Hindlimb muscle (tissue), 1 donor: ENCODE results near the gene IQCK. TPM values are rescaled to one million over a fixed set of nuclear protein-coding genes. Genes with fewer than 3 reads are reported as not detected.
"Not testable (repeated sequence)": the region's sequence is repeated elsewhere in the genome, so short reads cannot be mapped to it uniquely, and the experiment has no call there.

Experiments
- DNase-seq: peaks from one replicate; pipeline ENCODE4 v3.0.0-alpha.2; 2013
- polyA plus RNA-seq: library from polyadenylated mRNA; unstranded; fragments of 120-200 nt; gene quantifications from one replicate; pipeline ENCODE4 v1.2.1, GENCODE V29; 2013; ENCODE audit not compliant: insufficient read length

The IQCK gene
- polyA plus RNA-seq, 1 donor: 14.2 TPM

DNA sequence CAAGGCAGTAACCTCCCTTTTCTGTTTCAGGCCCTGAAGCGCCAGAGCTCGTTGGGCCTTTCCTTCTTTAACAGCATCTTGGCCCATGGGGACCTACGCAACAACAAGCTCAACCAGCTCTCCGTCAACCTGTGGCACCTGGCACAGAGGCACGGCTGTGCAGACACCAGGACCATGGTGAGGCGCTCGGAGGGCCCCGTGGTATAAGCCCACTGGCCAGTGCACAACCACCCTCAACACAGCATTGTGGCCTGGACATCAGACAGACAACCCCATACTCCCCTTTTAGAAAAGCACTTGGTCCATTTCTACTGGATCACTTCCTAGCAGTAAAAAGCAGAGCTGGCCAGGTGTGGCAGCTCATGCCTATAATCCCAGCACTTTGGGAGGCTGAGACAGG lies 18.6 kb upstream of the IQCK start:
- no peak for DNase-seq

DNA sequence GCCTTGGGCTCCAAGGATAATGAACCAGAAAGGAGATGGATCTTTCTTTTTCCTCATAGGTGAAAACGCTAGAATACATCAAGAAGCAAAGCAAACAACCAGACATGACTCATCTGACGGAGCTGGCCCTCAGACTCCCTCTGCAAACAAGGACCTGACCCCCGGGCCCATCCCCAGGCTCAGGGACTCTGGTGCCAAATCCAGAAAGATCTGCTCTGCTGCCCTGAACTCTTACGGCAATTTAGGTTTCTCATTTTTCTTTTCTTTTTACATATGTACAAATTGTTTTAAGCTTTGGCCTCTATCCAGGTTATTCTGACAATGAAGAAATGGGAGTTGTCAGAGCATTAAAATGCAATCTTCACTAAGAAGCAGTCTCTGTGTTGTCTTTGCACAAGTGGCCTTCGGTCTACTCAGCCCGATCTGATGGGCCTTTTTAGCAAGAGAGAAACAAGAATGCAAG lies 17.7 kb upstream of the IQCK start:
- no peak for DNase-seq

DNA sequence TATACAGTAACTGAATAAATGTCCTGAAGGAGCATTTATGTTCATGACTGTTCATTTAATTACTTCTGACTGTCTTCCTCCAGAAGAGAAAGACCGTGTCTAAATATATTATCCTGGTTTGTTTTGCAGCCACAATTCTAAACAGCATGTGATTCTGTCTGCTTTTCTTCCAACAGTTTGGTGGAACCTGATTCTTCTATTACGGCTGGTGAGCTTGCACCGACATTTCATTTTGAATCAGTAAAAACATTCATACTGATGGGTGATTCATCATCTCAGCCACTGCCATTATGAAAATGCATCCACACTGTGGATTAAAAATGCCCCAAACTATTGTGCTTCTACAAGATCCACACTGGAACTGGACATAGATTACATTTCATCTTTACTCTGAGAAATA lies 17.0 kb upstream of the IQCK start:
- no peak for DNase-seq

DNA sequence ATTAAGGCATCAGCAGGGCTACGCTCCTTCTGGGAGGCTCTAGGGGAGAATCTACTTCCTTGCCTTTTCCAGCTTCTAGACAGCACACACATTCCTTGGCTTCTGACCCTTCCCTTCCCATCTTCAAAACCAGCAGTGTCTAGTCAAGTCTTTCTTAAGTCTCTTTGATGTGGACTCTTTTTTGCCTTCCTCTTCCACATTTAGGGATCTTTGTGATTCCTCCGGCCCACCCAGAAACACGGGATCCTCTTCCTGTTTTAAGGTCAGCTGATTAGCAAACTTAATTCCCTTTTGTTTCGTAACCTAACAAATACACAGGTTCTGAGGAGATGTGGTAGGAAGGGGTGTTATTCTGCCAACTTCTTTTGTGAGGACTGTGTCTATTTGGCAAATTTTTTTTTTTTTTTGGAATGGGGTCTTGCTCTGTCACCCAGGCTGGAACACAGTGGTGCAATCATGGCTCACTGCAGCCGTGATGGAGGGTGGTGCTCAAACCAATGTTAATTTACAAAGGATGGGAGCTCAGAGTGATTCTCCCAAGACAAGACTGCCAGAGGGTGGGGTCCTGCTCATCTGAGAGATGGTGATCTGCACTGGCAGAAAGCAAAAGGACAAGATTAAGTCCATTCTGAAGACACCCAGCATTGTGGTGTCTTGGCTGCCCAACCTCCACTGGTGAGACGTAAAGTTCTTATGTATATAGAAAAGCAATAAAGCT lies 14.7 kb upstream of the IQCK start:
- no peak for DNase-seq

DNA sequence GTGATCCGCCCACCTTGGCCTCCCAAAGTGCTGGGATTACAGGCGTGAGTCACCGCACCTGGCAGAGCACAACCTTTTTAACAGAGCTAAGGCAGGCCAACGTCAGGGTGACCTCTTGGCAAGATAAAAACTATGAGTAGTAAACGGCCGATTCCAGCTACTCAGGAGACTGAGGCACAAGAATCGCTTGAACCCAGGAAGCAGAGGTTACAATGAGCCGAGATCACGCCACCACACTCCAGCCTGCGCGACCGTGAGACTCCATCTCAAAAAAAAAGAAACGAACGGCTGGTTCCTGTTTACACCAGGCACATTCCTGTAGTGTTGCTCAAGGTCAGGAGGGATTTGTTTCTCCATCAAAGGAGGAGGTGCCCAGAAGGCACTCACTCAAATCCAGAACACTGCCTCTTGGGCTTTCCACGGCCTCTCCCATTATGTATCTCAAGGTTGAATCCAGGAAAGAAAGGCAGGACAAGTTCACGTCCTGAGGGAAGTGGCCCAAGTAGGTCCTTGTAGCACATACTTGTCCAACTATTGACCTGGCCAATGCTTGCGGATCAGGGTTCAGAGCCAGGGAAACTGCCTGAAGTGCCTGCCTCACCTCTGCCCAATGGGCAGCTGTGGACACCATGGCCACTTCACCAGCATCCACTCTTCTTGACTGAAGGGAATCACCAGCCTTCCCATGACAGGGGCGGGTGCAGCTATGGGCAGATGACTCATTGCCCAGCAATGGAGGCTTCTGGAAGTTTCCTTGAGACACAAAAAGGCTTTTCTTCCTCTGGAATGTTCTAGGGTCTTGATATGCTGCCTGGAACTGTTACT lies 13.5 kb upstream of the IQCK start:
- DNase-seq: no peak

DNA sequence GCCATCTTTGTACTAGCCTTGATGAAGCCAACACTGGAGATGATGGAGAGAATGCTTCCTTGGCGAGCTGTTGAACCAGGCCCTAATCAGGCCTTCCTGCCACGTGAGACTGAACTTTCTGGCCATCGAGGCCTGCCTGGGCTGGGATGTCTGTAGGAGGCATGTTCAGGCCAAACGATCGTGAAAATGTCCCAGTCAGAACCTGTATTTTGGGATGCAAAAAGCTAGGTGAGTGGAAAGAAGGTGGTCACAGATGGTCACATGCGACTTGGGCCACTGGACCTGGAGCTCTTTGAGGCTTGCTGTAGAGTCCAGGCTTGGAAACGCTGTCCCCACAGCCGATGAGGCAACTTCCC lies 12.9 kb upstream of the IQCK start:
- no peak for DNase-seq

DNA sequence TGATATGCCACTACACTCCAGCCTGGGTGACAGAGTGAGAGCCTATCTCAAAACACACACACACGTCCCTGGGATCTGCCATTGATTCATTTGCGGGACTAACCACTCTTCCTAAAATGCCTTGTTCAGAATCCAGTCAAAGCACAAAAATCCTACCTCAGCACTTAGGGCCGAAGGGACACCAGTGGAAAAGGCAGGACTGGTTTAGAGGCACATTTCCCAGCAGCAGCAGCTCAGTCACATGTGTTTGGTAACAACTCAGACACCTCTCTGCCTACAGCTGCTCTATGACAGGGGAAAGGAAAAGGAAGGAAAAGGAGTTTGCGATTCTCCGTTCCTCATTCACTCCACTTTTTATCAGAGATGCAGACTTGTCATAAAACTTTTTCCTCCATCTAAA lies 12.2 kb upstream of the IQCK start:
- DNase-seq: no peak

DNA sequence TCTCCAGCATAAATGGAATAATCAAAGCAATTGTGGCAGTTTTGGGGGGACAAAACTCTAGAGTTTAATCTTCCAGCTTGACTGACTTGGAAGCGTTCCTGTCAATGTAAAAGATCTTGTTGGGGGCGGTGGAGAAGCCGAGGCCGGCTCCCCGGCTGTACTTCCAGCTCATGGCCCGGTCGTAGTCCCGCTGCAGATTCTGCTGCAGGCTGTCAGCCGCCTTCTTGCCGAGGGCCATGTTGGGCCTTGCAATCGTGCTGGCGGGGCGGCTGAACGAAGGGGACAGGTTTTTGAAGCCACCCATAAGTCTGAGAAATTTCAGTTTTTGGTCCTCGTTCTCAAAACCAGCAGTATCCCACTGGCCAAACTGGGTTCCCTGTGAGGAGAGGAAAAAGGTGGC lies 11.2 kb upstream of the IQCK start:
- no peak for DNase-seq

DNA sequence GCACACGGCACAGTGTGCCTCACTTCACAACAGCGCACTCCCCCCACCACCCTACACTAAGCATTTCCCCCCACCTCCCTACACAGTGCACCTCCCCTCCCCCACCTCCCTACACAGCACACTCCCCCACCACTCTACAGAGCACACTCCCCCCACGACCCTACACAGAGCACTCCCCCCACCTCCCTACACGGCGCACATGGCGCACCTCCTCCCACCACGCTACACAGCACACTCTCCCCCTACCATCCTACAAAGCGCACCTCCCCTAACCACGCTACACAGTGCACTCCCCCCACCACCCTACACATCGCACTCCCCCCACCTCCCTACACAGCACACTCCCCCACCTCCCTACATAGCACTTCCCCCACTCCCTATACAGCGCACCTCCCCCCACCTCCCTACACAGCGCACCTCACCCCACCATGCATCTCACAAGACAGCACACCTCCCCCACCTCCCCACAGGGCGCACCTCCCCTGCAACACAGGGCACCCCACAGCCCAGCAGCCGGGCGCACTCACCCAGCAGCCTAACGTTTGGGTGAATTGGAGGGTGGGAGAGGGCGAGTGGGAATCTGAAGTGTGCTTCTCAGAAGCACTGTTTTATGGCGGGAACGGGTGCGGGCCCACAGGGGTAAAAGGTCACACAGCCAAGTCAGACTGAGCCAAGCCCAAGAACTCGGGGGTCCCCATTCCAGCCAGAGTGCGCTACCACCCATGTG lies 10.3 kb upstream of the IQCK start:
- no peak for DNase-seq

DNA sequence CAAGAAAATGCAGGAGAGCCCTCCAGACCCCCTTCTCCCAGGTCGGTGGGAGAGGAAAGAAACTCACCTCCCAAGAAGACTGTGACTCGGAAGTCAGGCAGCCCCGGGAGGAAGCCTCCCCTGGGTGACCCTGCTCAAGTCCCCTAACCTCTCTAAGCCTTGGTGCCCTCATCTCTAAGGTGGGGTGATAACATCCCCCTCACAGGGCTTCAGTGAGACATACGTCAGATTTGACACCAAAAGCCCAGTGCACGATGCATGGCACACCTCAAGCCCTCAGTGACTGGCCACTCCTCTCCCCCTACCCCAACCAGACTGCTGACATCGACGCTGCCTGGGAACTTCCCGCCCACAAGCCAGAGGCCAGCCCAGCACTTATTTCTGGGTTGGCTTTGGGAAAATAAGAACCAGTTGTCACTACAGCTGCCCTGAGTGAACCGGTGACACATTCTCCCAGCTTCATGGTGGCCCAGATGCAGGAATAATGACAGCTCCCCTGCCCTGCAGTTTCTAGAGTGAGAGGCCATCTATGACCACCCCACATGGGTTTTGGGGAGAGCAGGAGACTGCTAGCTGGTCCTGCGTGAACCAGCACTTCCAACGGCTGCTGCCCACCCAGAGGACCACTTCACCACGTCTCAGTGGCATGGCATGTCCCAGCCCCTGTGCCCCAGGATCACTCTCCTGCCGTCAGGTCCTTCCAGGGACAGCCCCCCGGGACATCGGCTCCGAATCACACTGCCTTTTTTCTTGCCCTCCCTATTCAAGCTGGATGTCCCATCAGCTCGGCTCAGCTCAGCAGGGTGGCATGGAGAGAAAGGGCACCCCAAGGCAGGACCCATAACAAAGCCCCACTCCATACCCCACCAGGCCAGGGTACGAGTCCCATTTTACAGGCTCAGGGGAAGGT lies 9.5 kb upstream of the IQCK start:
- DNase-seq: no peak

DNA sequence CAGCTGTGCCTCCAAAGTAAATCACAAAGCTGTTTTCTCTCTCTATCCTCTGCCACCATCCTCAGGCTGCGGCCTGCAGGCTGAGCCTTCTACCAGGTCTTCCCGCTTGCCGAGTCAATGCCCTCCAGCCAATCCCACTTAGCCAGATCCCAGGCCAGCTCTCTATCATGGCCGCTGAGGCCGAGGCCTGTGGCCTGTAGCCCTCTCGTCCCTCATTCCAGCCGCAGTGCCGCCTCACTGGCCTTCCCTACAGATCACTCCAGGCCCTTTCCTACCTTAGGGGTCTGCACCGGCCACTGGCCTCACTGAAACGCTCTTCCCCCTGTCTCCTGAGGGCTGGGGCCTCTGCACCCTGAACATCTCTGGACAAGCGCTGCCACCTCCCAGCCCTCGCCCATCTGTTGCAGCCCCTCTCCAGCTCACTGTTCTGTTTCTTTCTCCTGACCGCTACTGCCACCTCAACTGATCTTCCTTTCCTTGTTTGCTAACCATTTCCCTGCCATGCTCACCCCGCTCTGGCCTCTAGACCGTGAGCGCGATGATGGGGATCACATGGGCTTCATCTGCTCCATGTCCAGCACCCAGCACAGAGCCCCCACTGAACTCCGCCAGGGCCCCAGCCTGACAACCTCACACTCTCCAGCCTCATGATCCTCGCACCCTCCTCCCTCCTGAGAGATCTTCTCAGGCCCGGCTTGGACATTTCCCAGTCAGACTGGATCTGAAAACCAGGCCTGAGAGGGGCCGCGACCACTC lies 8.5 kb upstream of the IQCK start:
- DNase-seq: no peak

DNA sequence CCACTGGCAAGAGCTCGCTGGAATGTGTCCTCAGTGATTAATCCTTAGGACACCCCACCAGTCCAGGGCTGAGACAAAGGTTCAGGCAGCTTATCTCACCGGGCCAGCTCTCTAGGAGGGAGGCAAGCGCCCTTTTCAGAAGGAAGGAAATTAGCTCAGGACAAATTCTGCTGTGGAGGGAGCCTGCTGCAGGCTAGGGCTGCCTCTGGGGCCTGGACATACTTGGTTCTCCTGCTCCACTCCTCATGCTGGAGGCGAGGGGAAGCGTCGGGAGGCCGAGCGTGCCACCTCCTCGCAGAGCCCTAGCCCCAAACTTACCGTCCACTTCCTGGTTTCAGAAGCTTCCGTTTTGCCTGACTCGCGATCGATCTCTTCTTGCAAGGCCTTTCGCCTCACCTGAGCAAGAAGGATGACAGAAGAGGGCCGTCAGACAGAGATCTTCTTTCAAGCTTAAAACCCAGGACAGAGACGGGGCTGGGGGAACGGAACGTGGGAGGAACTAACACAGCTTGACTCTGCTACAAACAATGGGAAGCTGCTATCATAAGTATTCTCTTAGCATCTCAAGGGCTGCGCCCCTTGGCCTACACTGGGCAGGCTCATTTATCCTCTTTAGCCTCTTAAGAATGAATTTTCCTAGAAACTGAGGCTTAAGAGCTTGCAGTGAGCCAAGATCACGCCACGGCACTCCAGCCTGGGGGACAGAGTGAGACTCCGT lies 7.7 kb upstream of the IQCK start:
- no peak for DNase-seq

DNA sequence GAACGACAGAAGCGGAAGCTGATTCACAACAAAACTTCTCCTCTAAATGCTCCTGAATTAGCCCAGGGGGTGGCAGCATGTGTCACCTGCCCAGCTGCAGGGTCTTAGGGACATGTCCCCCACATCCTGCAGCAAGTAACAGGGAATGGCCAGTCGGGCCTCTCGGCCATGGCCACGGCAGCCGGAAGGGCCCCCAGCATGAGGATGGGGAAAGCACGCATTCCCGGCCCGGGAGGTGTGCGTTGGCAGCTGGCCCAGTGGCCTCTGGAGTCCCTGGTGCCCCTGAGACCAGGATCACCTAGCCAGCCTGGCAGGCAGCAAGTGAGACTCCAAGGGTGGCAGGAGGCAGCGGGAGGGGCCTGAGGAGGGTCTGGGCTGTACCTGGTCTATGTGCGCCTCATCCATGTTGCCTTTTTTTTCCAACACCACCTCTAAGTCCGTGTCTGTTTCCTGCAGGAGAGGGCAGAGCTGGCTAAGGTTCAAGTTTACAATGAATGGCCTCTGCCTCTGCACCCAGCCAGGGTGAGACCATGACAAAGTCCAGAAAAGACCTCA lies 7.0 kb upstream of the IQCK start:
- no peak for DNase-seq

DNA sequence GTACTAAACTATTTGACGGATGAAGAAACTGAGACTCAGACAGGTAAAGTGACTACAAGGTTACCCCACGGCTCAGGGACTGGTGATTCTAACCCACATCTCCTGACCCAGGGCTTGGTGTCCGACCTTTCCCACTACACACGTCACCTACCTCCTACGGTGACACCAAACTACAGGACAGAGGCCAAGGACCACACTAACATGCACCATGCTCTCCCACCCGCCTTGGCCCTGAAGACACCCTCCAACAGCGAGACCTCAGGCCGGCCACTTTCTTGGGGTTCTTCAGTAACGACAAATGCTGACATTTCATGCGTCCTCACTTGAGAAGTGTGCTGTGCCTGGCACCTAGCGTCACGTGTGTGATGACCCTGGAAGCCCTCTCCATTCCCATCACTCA lies 6.4 kb upstream of the IQCK start:
- no peak for DNase-seq

DNA sequence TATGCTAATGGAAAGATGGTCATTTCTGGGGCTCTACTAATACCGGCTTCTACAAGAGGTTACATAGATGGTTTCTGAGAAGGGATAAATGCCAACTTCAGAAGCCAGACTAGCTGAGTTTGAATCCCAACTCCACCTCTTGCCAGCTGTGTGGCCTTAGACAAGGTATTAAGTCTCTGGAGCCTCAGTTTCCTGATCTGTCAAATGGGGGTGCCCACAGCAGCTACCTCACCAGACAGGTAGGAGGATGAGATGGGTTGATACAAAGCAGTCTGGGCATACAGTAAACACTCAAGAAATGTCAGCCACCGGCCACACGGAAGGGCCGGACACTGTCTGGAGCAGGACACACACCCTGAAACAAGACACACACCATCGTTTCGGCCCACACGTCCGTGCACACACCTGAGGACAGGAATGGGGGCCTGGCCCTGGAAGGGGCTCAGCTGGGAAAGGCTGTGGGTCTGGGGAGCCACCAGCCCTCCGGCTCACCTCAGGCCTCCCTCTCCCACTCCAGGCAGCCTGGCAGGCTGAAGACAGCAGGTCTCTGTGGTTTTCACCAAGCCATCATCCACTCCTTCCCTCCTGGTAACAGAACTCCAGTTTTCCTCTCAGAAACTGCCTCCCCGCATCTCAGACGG lies 5.5 kb upstream of the IQCK start:
- no peak for DNase-seq

DNA sequence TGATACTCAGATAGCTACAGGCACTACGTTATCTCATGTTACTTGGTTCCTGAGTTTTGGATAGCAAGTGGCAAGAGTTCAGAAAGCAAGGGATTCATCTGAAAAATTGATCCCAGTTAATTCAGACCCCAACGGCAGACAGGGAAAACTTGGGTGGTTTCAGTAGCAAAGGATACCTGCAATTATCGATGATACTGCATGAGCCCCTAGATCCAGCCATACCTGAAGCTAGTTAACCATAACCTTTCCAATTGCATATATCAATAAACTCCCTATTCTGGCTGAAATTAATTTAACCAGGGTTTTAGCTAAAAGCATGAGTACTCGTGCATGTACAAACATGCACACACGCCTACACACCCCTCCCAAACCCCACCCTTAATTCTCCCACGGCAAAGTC lies 4.4 kb upstream of the IQCK start:
- DNase-seq: no peak

DNA sequence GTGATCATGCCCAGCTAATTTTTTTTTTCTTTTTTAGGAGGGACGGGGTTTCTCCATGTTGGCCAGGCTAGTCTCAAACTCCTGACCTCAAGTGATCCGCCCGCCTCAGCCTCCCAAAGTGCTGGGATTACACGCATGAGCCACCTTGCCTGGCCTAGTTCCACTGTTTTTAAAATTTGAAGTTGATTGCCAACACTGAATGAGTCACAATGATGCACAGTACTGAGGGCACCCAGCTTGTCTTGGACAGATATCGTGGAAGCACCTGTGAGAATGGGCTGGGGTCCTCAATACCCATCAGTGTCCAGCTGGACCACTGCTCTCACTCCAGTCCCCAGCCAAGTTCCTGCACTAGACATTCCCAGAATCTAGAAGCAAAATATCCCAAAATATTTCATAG lies 2.5 kb upstream of the IQCK start:
- DNase-seq: no peak

DNA sequence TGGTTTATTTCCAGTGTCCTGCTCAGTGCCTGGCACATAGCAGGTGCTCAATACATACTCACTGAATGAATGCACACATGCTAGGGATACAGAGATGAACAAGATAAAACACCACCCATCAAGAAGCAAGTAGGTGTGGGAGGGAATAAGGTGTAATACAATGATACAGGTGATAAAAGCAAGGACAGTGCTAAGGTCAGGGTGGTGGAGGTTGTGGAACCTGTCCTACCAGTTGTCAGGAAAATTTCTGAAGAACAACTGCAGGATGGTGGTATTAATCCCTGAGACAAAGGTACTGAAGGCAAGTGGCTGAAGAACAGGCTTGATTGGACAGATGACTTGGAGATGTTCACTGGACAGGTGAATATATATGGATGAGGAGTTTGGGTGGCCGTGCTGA lies 1.9 kb upstream of the IQCK start:
- no peak for DNase-seq

DNA sequence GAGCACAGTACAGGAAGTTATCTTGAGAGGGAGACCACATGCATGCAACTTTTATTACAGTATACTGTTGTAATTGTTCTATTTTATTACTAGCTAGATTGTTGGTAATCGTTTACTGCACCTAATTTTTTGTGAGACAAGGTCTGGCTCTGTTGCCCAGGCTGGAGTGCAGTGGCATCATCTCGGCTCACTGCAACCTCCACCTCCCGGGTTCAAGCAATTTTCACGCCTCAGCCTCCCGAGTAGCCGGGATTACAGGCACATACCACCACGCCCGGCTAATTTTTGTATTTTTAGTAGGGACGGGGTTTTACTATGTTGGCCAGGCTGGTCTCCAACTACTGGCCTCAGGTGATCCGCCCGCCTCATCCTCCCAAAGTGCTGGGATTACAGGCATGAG lies 1.3 kb upstream of the IQCK start:
- DNase-seq: not testable (repeated sequence)

DNA sequence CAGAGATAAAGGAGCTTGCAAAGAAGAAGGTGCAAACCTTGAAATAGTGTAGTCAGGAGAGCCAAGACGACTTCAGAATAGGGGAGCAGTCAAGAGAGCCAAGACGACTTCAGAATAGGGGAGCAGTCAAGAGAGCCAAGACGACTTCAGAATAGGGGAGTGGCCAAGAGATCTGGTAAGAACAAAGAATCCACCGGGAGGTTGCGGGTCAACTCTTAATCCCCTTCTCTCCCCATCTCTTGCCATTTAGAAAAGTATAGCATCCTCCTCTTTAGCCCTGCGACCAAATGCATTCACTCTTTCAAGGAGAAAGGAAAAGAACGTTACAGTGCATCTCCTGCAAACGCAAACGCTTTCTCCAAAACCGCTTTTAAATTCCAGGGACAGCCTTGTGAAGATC lies 757 bp upstream of the IQCK start:
- no peak for DNase-seq
